ENCODE data around the gene XAGE5. TPM values are rescaled to one million over a fixed set of nuclear protein-coding genes. Genes with fewer than 3 reads are reported as not detected.

Gene XAGE5
- not detected in 5 replicates for total RNA-seq (2022; extraction: Qiagen RNA extraction; ENCODE audit: low read depth)

GRCh38 chrX:52811065-52811625 is at the start of gene XAGE5:
XAGE5 (plus strand) TSS chrX:52811287; CDS start chrX:52812567, 1,280 bp downstream.

GRCh38 chrX:52797327-52797726 is 13.8 kb upstream of the XAGE5 start, which contains the start of gene SPANXN5:
SPANXN5 (minus strand) TSS chrX:52797427; CDS start chrX:52797348, 79 bp downstream.

Other genes with a start within 250 kb of the XAGE5 start
- gene SSX7, start 156.4 kb upstream of the XAGE5 start, total RNA-seq (2022; extraction: Qiagen RNA extraction; ENCODE audit: low read depth): not detected in 5 replicates
- gene SSX2, start 104.1 kb upstream of the XAGE5 start, total RNA-seq (2022; extraction: Qiagen RNA extraction; ENCODE audit: low read depth): not detected in 5 replicates
- not detected in 5 replicates for gene SSX2B, start 60.0 kb upstream of the XAGE5 start, total RNA-seq (2022; extraction: Qiagen RNA extraction; ENCODE audit: low read depth)
- gene SPANXN5, start 13.9 kb upstream of the XAGE5 start, total RNA-seq (2022; extraction: Qiagen RNA extraction; ENCODE audit: low read depth): not detected in 5 replicates
- not detected in 5 replicates for gene XAGE3, start 56.8 kb downstream of the XAGE5 start, total RNA-seq (2022; extraction: Qiagen RNA extraction; ENCODE audit: low read depth)
- gene FAM156B, start 86.0 kb downstream of the XAGE5 start, total RNA-seq (2022; extraction: Qiagen RNA extraction; ENCODE audit: low read depth): 7.0 to 15.7 TPM (median 12.4 TPM) in 5 replicates
- gene FAM156A, start 147.2 kb downstream of the XAGE5 start, total RNA-seq (2022; extraction: Qiagen RNA extraction; ENCODE audit: low read depth): 9.1 to 22.4 TPM (median 15.2 TPM) in 5 replicates
- gene GPR173, start 237.5 kb downstream of the XAGE5 start, total RNA-seq (2022; extraction: Qiagen RNA extraction; ENCODE audit: low read depth): 0.01 to 0.02 TPM in 2 of 5 replicates, not detected in the others